Measurements from ENCODE around the gene PPID. TPM values are rescaled to one million over a fixed set of nuclear protein-coding genes. Genes with fewer than 3 reads are reported as not detected.
A peak's percentile ranks its signal among the peaks of the same experiment; 100 is the strongest.

The PPID gene
- total and polyA plus RNA-seq, 9 of the 15 experiments (the other 6 are each of a cell fraction or from before 2014, with no cell fraction given) = 46.5 to 160 (median 98.6) TPM

GRCh38 chr4:158671665-158671914 is 51.6 kb downstream of the PPID start, which contains the start of gene C4orf46 (continued):
- TF ChIP-seq CTCFL (IDR thresholded peaks at IDR 0.05; ENCODE audit: borderline replicate concordance, insufficient read depth, low read depth, low read length, poor library complexity, severe bottlenecking) = no peak
- TF ChIP-seq KLF6 (CRISPR knock-in tag; IDR thresholded peaks at IDR 0.05; ENCODE audit: borderline replicate concordance) = no peak
- TF ChIP-seq PRMT5 (CRISPR knock-in tag; IDR thresholded peaks at IDR 0.05) = no peak
- TF ChIP-seq SP2 (IDR thresholded peaks at IDR 0.05; ENCODE audit: extremely low read depth, low read depth, low read length, poor library complexity, severe bottlenecking) = no peak
- TF ChIP-seq HDAC1 (IDR thresholded peaks at IDR 0.05) = peak in 1 of 2 experiments; percentile 51; a peak in 1 of 4 replicates
- no peak for TF ChIP-seq ZNF639 (CRISPR knock-in tag; conservative IDR thresholded peaks at IDR 0.05 in 1 of 2, IDR thresholded peaks at IDR 0.05 in 1 of 2)
- no peak for TF ChIP-seq MGA (IDR thresholded peaks at IDR 0.05)
- TF ChIP-seq ZNF395 (CRISPR knock-in tag; IDR thresholded peaks at IDR 0.05) = peak; percentile 69; the same call in 1 of the 2 replicates
